Brain pericyte (primary cell): ENCODE results near the gene ATP6V0D1.
"Not testable (repeated sequence)": the region's sequence is repeated elsewhere in the genome, so short reads cannot be mapped to it uniquely, and the experiment has no call there.

Experiments used
- DNase-seq: peaks from one replicate; pipeline ENCODE4 v3.0.0-alpha.2; 2012; ENCODE audit warnings: low read depth, low spot score

Gene ATP6V0D1

DNA sequence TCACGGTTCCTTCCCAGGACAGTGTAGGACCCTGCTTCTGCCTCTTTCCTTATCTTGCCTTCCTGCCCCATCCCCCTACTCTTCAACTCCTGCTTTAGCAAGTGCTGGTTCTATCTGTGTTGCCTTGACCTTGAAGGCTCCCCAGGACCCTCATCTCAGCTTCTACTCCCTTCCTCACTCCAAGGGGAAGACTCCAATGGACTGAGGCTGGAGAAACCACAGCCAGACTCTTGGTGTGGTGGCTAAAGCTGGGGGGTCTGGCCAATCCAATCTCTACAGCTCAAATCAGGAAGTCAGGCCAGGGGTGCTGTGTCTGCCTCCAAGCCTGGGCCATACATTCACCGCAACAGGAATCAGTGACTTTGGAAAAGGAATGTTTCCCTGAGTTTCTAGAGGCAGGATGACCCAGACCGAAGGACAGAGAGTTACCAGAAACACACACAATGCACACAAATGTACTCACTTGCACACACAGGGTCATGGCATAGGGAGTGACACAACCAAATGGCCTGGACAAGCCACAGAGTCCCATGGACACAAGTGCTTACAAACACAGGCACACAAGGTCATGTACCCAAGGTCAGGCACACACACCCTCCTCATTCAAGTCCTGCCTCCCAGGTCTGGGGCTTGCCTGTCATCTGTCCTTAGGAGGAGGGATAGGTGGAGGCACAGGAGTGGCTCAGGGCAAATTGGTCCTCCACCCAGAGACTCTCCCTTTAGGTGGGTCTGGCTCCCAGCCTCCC is 51.7 kb downstream of the ATP6V0D1 start:
- DNase-seq = no peak

DNA sequence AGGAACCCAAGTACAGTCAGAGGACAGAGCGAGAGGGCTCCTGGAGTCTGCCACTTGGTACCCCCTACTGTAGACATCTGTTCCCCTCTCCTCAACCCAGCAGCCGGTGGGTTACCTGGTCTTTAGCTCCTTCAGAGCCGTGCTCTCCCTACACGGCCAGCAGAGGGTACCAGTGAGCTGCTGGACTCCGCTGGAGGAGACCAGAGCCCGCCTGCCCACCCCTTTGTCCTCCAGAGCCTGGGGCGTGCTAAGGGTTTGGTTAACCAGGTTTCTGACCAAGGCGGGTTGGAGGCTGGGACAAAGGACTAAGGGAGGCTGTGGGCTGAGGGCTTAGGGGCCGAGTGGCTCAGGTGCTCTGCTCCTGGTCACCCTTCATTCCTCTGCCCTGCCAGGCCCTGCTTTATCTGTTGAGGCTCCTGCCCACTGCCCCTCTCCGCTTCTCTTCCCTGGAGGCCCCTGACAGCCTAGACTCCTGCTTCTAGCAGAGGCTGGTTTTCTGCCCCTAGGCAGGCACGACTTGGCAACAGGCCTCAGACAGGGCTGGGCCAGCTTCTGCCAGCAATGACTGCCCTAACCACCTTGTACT is 52.7 kb downstream of the ATP6V0D1 start:
- DNase-seq = no peak

DNA sequence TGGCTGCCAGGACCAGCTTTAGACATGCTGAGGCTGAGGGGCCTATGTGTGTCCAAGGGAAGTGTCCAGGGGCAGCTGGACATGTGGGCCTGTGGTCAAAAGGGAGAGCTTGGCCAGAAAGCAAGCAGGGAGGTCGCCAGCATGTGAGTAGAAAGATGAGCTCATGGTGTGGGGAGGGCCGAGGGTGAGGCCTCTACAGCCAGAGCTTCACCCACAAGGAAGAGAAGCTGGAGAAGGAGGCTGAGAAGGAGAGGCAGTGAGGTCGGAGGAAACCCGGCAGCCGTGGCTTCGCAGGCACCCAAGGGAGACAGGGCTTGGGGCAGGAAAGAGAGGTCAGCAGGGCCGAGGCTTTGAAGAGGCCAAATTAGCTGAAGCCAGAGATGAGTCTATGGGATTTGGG is 54.0 kb downstream of the ATP6V0D1 start:
- DNase-seq = no peak

DNA sequence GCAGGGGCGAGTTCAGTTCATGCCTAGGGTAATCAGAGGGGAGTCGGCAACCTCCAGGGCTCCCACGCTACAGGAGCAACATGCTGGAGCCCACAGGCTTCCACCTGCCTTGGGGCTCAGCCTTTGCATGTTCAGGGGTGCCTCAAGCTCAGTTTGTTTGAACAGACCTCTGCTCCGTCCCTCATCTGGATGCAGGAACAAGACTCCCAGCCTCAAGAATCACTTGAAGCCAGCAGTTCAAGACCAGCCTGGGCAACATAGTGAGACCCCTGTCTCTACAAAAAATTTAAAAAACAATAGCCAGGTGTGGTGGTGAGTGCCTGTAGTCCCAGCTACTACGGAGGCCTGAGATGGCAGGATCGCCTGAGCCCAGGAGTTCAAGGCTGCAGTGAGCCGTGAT is 54.9 kb downstream of the ATP6V0D1 start:
- DNase-seq = no peak

DNA sequence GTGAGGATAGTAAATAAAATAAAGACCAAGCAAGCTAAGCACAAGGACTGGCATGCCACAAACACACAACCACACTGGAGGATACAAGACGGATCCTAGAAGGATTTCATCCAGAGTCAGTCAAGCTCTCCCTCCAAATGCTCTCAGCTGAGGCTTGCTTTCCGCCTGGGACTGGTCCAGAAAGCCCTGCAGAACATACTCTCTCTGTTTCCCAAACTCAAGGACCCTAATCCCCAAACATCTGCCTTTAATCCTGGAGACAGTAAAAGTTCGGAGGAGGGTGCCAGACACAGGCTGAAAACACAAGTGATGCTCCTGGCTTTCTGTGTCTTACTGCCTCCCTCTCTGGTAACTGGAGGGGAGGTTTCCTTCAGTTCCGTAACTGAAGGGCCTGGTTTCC is 55.4 kb downstream of the ATP6V0D1 start:
- DNase-seq = no peak

DNA sequence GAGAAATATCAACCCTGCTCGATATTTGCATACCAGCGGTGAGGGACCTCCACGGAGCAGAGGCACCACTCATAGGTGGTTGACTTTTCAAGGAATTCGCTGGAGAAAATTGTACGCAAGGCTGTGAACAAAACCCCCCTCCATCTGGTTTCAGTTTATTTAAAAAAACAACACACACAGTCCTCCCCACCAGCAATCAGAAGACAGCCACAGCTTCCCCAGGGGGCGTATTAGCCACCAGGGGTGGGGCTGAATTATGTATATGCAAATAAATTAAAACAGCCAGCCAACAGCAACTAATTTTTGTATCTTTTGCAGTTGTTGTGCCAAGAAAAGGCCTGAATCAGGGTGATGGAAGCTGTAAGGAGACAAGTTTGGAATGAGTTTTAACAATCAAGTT is 55.9 kb downstream of the ATP6V0D1 start:
- DNase-seq = no peak

DNA sequence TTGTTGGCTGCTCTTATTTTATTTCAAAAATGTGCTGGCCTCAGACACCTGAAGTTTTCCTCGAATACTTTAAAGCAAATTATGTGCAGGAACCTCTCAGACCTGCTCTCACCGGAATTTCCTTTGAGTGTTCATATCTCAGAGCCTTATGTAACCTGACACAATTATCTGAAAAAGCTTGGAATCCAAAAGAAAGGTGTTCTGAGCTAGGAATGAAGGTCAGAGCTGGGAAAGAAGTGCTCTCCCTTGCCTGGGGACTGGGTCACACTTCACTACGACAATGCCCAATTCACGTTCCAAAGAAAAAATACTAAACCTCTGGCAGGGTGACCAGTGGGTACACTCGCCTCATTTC is 56.7 kb downstream of the ATP6V0D1 start:
- no peak for DNase-seq

DNA sequence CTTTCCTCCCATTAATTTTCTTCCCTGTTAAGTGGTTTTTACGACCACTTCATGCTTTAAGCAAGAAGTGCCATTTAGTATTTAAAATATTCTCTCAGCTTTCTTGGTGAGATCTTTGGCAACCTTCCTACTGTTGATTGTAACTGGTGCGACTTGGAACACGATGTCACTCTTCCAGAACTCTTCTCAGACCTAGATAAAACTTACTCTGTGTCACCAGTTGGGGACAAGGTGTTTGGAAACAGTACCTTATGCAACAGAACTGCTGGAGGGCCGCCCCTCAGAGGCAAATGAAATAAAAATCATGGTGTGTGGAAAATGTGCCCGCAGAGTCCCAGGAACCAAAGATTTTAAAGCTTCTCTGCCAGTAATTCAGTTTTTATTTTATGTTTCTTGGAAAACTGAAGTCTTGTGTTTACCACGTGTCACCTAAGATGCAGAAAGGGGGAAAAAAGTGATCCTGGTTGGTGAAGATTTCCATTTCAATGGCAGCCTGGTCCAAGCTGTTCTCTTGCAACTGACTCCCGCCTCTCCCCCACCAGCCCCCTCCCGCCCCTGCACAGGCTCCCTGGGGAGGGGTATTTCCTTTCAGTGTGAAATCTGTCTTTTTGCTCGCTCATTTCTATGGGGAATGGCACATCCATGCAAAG is 57.2 kb downstream of the ATP6V0D1 start:
- no peak for DNase-seq

DNA sequence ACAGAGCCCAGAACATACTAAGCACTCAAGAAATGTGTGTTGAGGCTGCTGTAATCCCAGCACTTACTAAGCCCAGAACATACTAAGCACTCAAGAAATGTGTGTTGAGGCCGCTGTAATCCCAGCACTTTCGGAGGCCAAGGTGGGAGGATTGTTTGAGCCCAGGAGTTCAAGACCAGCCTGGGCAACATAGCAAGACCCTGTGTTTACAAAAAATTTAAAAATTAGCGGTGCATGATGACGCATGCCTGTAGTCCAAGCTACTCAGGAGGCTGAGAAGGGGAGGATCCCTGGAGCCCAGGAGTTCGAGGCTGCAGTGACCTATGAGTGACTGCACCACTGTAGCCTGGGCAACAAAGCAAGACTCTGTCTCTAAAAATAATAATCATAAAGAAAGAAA is 57.9 kb downstream of the ATP6V0D1 start:
- DNase-seq = no peak

DNA sequence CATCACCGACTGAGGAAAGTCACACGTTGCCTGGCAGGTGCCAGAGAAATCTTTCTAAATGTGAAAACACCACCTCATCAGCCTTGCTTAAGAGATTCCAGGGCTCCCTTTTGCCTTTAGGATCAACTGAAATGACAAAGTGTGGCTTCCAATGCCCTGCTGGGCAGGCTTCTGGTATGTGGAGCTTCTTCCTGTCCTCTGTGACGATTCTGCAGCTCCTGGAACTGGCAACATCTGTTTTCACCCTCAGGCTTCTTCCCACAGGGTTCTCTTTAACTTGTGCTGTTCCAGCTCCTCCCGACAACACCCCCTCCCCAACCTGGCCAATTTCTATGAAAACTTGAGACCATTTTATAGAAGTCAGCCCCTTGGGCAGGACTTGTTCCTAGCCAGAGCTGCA is 59.9 kb downstream of the ATP6V0D1 start:
- DNase-seq = no peak

DNA sequence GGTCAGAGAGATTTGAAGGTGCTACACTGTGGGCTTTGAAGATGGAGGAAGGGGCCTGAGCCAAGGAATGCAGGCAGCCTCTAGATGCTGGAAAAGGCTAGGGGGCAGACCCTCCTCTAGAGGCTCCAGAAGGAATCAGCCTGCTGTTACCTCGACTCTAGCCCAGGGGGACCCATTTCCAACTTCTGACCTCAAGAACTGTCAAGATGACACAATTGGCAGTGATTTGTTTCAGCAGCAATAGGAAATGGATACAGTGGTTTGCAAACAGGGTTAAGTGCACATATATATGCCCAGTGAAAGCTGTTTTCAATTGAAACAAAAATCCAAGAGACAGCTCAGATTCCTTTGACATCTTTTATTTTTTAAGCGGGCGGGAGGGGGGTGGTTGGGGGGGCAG is 61.0 kb downstream of the ATP6V0D1 start:
- no peak for DNase-seq

DNA sequence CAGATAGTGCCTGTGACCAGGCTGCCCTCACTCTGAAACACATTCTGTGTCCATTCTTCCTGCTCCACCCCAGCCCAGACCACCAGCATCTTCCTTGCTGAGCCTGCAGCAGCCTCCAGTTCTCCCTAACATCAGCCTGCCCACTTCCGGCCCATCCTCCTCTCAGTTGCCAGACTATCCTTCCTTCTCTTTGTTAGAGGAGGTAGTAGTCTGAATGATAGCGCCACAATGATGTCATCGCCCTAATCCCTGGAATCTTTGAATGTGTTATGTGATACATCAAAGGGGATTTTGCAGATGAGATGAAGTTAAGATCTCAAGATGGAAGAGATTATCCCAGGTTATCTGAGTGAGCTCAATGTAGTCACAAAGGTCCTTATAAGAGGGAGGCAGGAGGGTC is 61.5 kb downstream of the ATP6V0D1 start:
- DNase-seq = no peak

DNA sequence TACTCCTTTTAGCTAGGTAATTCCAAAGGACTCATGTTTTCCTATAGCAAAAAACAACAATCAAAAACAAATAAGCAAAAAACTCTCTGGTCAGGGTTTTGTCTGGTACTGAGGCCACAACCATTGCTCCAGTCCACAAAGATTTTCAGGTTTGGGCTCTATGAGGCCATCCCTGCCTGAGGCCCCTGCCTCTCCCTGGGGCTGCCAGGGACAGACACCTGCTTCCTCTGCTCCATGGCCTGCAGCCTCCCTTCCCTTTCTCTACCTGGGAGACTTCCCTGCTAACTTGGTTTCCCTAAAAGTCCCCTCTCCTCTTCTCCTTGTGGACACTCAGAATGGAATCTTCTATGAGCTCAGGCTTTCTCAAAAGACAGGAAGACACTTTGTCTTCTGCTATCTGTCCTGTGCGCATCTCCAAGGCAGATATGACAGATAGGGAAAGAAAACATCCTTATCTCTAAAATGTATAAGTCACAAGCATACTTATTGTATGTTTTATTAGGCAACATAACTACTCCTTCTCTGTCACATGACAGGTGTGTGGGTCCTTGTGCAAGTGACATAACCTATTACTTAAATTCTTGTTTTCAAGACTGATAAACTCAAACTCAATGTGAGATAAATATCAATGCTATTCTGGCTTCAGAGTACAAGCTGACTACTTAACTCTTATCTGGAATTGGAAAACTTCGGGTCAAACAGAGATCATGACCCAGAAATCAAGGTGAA is 63.5 kb downstream of the ATP6V0D1 start:
- no peak for DNase-seq

DNA sequence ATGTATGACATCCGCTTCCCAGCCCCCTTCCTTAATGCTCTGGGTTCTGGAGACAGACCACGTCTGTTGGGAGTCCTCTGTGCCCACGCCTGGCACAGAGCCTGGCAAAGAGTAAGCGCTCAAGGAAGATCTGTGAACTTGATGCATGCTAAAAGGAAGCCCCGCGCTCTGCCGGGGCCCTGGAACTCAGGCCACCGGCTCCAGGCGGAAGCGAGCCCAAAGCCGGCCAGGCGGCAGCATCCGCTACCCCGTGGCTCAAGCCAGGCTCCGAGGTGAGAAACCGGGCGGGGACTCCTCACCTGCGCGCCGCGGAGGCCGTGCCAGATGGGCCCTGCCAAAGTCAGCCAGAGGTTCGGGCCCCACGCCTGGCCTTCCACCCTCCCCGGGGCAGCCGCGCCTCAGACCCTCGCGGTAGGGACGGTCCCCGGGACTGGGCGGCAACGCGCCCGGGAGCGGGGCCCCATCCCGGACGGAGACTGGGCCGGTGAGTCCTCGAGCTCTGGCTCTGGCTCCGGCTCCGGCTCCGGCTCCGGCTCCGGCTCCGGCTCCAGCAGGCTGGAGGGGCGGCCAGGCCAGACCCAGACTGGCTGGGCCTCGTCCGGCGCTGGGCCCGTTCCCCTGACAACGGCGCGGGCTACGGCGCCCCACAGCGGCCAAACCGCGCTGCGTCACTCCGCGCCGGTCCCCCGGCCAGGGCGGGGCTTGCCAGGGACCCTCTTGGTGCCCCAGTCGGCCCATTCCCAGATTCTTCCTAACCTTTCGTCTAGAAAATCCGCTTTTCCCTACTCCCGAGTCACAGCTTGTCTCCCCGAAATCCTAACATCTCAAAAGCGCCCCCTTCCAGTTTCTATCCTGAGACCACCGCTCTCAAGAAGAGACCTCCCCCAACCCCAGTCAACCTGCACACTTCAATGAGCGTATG is 64.8 kb downstream of the ATP6V0D1 start, which contains the start of gene ZDHHC1:
Gene ZDHHC1 (minus strand): TSS at position 606 of the 922 bp plus-strand sequence. CDS start 8,702 bp downstream, outside the sequence.
- no peak for DNase-seq

DNA sequence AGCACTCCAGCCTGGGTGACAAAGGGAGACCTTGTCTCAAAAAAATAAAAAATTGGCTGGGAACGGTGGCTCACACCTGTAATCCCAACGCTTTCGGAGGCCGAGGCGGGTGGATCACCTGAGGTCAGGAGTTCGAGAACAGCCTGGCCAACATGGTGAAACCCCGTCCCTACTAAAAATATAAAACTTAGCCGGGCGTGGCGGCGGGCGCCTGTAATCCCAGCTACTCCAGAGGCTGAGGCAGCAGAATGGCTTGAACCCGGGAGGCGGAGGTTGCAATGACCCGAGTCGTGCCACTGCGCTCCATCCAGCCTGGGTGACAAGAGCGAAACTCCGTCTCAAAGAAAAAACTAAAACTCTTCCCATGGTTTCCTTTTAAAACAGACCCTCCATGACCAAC is 65.5 kb downstream of the ATP6V0D1 start:
- DNase-seq = not testable (repeated sequence)

DNA sequence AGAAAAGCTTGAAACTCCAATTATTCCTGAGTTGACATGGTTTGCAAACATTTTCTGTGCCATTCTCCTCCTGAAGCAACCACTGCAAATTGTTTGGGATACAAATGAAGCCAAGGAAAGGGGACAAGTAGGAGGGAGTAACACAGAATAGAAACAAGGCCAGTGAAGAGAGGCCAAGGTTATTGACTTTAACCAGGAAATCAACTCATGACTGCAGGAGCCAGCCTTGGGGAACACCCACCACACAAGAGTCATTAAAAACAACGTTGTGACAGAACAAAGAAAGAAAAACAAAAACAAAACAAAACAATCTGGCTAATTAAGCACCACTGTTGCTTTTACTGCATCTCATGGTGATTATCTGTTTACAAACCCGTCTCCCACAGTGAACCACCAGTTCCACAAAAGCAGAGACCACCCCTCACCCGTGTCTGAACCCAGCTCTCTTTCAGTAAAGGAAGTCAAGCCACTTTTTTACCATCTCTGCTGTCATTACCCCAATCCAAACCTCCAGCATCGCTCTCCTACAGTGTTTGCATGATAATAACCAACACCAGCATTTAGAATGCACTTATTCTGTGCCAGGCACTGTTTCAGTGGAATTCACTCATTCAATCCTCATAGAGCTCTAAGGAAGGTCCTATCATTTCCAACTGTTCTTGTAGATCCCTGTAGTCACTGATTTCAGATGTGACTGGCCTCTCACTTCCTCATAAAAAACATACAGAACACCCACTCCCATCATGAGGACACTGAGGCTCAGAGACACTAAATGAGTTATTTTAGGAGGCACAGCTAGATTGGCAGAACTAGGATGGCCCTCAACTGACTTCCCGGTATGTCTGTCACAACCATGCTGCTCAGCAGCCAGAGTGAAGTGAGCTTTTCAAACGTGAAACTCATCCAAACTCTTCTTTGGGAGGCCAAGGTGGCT is 66.7 kb downstream of the ATP6V0D1 start:
- DNase-seq = no peak

DNA sequence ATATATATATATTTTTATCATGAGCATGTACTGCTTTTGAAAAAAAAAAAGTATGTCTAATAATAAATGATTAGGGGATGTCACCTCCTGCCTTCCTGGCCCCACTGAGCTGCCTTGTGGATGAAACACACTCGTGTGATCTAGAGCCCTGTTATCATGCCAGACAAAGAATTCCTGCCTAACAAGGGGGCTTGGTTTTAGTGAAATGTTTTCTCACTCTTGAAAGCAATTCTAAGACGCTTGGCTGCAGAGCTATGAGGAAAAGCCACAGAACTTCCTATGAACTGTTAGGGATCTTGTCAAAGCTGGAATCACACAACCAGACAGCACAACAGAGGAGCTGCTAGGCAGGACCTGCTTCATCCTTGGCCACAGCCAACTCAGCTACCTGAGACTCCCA is 68.7 kb downstream of the ATP6V0D1 start:
- DNase-seq = no peak

DNA sequence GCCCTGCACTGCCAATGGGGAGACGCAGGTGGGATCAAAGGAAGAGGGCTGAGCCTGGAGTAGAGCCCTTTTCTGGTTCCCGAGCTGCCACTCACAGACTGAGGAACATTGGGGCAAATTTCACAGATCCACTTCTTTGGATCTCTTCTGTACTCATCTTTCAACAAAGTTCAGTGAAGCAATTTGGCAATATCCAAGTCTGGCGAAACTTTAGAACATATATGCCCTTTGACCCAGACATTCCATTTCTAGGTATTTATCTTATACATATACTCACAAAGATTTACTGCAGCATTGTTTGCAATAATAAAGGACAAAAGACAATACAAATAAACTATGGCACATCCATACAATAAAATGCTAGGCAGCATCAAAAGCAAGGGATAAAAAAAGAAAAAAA is 69.6 kb downstream of the ATP6V0D1 start:
- no peak for DNase-seq

DNA sequence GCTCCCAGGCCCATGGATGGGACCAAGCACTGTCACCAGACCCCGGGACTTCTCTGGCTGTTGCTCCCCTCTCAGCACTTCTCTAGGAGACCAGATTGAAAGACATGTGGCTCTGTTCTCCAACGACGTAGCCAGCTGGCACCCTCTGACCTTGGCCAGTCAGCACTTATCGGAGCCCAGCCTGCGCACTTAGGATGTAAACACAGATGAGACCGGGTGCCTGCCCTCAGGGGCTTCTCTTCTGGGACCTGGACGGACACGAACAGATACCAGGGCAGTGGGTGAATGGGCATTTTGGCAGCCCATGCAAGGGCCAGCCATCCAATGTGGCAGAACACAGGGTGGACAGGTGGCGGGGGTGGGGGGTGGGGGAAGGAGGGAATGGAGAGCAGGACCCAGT is 71.3 kb downstream of the ATP6V0D1 start:
- DNase-seq = no peak

DNA sequence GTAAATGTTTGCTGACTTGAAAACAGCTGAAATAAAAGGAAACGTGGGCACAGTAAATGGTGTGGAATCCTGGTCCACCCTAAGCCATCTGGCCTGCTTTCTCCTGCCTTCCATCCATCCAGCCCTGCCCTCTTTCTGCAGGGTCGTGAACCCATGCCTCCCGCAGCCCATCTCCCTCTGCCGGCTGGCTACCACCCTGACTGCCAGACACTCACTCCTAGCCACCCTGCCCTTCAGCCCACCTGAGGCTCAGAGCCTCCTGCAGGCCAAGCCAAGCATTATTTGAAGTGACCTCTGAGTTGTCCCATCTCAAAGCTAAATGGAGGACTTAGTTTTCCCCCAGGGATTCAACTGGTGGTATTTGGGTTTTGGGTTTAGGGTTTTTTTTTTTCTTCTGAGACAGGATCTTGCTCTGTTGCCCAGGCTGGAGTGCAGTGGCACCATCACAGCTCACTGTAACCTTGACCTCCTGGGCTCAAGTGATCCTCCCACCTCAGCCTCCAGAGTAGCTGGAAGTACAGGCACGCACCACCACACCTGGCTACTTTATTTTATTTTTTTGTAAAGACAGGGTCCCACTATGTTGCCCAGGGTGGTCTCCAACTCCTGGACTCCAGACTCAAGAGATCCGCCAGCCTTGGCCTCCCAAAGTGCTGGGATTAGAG is 73.0 kb downstream of the ATP6V0D1 start:
- DNase-seq = no peak
